ENCODE data around the gene PDPR. TPM values are rescaled to one million over a fixed set of nuclear protein-coding genes. Genes with fewer than 3 reads are reported as not detected.
"Not testable (repeated sequence)": the region's sequence is repeated elsewhere in the genome, so short reads cannot be mapped to it uniquely, and the experiment has no call there.

Gene PDPR
- total RNA-seq, 2 donors from 2014 or later, result 17.2 to 50.4 TPM

- H3K27me3 ChIP-seq (replicated peaks; ENCODE audit: insufficient read depth); H3K4me3 ChIP-seq; H3K4me1 ChIP-seq (replicated peaks); H3K27ac ChIP-seq; DNase-seq (ENCODE audit: low spot score); intact Hi-C loops (cut with DNase I); H3K9me3 ChIP-seq: not testable (repeated sequence)
- peaks cover 18 to 24% of the 10 kb centered on the region in 2 donors for H3K36me3 ChIP-seq
- WGBS, result 91% methylated on average over 8 of the region's 8 CpGs
Measured at GRCh38 chr16:70135796-70136195, 21.7 kb downstream of the PDPR start.

DNA sequence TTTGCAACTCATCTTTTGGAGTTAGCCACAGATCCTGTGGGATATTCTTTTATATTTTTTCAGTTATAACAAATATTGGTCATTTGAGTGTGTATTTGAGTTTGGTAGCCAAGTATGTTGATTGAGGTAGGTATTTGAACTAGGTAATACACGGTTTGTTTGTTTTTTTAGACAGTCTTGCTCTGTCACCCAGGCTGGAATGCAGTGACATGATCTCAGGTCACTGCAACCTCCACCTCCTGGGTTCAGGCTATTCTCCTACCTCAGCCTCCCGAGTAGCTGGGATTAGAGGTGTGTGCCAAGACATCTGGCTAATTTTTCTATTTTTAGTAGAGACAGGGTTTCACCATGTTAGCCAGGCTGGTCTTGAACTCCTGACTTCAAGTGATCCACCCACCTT, 22.5 kb downstream of the PDPR start:
- H3K36me3 ChIP-seq, result peaks cover 17 to 24% of the 10 kb centered on the region in 2 donors
- H3K4me3 ChIP-seq; H3K27me3 ChIP-seq (replicated peaks; ENCODE audit: insufficient read depth); H3K4me1 ChIP-seq (replicated peaks); H3K27ac ChIP-seq; H3K9me3 ChIP-seq; DNase-seq (ENCODE audit: low spot score); intact Hi-C loops (cut with DNase I): not testable (repeated sequence)
- WGBS, result 59% methylated on average over 2 of the region's 2 CpGs

DNA sequence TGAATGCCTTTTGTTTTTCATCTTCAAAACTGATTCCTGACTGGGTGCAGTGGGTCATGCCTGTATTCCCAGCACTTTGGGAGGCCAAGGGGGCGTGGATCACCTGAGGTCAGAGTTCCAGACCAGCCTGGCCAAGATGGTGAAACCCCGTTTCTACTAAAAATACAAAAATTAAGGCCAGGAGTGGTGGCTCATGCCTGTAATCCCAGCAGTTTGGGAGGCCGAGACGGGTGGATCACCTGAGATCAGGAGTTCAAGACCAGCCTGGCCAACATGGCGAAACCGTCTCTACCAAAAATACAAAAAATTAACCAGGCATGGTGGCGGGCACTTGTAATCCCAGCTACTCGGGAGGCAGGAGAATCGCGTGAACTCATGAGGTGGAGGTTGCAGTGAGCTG, 28.6 kb downstream of the PDPR start:
- H3K36me3 ChIP-seq, result peaks cover 17 to 21% of the 10 kb centered on the region in 2 donors
- WGBS, result 96% methylated on average over 10 of the region's 10 CpGs
- H3K27me3 ChIP-seq (replicated peaks; ENCODE audit: insufficient read depth); H3K9me3 ChIP-seq; DNase-seq (ENCODE audit: low spot score); intact Hi-C loops (cut with DNase I); H3K4me3 ChIP-seq; H3K4me1 ChIP-seq (replicated peaks); H3K27ac ChIP-seq: not testable (repeated sequence)

- H3K4me1 ChIP-seq (replicated peaks); DNase-seq (ENCODE audit: low spot score); H3K27me3 ChIP-seq (replicated peaks; ENCODE audit: insufficient read depth); H3K27ac ChIP-seq; H3K4me3 ChIP-seq; intact Hi-C loops (cut with DNase I); H3K9me3 ChIP-seq: not testable (repeated sequence)
- 86% methylated on average over 9 of the region's 9 CpGs for WGBS
- H3K36me3 ChIP-seq, result peaks cover 21 to 25% of the 10 kb centered on the region in 2 donors
Measured at GRCh38 chr16:70143231-70143895, 29.2 kb downstream of the PDPR start.

DNA sequence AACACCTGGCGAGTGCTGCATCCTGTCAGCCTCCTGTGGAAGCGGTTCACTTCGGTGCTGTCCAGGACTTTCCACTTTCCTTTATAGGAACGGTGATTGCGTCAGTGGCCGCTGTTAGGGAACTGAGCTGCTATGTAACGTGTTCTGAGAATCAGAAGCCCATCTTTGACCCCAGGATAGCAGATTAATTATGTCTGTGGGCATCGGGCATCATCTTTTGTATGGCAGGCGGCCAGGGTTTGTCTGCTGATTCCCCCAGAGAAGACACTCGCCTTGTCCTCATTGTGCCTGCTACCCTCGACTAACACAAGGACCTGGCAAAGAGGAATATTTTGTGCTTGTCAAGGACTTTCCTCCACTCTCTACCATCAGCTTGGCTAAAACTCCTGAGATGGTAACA, 33.7 kb downstream of the PDPR start:
- H3K9me3 ChIP-seq; H3K4me3 ChIP-seq; H3K27me3 ChIP-seq (replicated peaks; ENCODE audit: insufficient read depth); DNase-seq (ENCODE audit: low spot score); intact Hi-C loops (cut with DNase I); H3K27ac ChIP-seq; H3K4me1 ChIP-seq (replicated peaks): not testable (repeated sequence)
- peaks cover 17 to 40% of the 10 kb centered on the region in 2 donors for H3K36me3 ChIP-seq
- 84% methylated on average over 11 of the region's 11 CpGs for WGBS

GRCh38 chr16:70148453-70148852, 34.3 kb downstream of the PDPR start:
- H3K27ac ChIP-seq; H3K4me3 ChIP-seq; DNase-seq (ENCODE audit: low spot score); H3K27me3 ChIP-seq (replicated peaks; ENCODE audit: insufficient read depth); intact Hi-C loops (cut with DNase I); H3K4me1 ChIP-seq (replicated peaks); H3K9me3 ChIP-seq: not testable (repeated sequence)
- 93% methylated on average over 6 of the region's 6 CpGs for WGBS
- H3K36me3 ChIP-seq, result peaks cover 13 to 37% of the 10 kb centered on the region in 2 donors

GRCh38 chr16:70149296-70149695, 35.2 kb downstream of the PDPR start:
- H3K4me1 ChIP-seq (replicated peaks); intact Hi-C loops (cut with DNase I); DNase-seq (ENCODE audit: low spot score); H3K27ac ChIP-seq; H3K27me3 ChIP-seq (replicated peaks; ENCODE audit: insufficient read depth); H3K9me3 ChIP-seq; H3K4me3 ChIP-seq: not testable (repeated sequence)
- 96% methylated on average over 8 of the region's 8 CpGs for WGBS
- peaks cover 13 to 42% of the 10 kb centered on the region in 2 donors for H3K36me3 ChIP-seq

DNA sequence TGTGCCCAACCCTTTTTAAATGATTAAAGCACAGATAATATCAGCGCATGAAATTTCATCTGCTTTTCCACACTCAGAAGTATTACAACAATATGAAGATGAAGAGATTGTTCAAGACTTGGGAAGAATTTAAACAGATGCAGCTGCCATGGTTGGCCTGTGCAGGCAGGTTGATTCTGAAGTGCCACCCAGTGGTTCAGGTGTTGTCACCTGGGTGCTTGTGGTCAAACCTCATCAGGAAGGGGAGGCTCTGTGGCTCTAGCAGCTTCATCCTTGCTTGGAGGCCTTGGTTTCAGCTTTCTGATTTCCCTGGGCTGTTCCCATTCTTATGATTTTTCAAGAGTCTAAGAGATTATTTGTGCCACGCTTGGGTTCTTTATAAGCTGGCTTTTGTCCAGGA, 37.3 kb downstream of the PDPR start:
- peaks cover 8 to 42% of the 10 kb centered on the region in 2 donors for H3K36me3 ChIP-seq
- H3K4me3 ChIP-seq, result no peak overlapping the region
- no peaks in the 10 kb centered on the region for H3K4me1 ChIP-seq (replicated peaks)
- DNase-seq (ENCODE audit: low spot score), result no peak
- H3K27me3 ChIP-seq (replicated peaks; ENCODE audit: insufficient read depth), result no peaks in the 10 kb centered on the region
- no peaks in the 10 kb centered on the region for H3K9me3 ChIP-seq
- TF ChIP-seq POLR2AphosphoS5 (IDR thresholded peaks at IDR 0.05) (no peak), POLR2A (IDR thresholded peaks at IDR 0.05) (no peak)
- TF ChIP-seq, protein P1, sequence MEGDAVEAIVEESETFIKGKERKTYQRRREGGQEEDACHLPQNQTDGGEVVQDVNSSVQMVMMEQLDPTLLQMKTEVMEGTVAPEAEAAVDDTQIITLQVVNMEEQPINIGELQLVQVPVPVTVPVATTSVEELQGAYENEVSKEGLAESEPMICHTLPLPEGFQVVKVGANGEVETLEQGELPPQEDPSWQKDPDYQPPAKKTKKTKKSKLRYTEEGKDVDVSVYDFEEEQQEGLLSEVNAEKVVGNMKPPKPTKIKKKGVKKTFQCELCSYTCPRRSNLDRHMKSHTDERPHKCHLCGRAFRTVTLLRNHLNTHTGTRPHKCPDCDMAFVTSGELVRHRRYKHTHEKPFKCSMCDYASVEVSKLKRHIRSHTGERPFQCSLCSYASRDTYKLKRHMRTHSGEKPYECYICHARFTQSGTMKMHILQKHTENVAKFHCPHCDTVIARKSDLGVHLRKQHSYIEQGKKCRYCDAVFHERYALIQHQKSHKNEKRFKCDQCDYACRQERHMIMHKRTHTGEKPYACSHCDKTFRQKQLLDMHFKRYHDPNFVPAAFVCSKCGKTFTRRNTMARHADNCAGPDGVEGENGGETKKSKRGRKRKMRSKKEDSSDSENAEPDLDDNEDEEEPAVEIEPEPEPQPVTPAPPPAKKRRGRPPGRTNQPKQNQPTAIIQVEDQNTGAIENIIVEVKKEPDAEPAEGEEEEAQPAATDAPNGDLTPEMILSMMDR (IDR thresholded peaks at IDR 0.05), result no peak
- H3K27ac ChIP-seq, result peak overlapping the region; percentile 1 to 45
- intact Hi-C loops (cut with DNase I), result no loop called here
- 72% methylated on average over 2 of the region's 2 CpGs for WGBS
